Fibroblast of lung (primary cell): ENCODE data around the gene KNTC1.
"Not testable (repeated sequence)": the region's sequence is repeated elsewhere in the genome, so short reads cannot be mapped to it uniquely, and the experiment has no call there.

Experiments used
- EZH2 ChIP-seq: IDR thresholded peaks from 2 replicates; pipeline ENCODE4 v1.5.1; 2012; ENCODE audit warnings: low read length, control low read depth, mild to moderate bottlenecking; ENCODE audit errors: missing control alignments
- TF ChIP-seq, protein P1 (sequence below), 2 donors: IDR thresholded peaks in 1 of 2; conservative IDR thresholded peaks in 1 of 2; 1 replicate in 1 of 2; 2 replicates in 1 of 2; pipeline ENCODE4 v1.5.1; 2011 to 2012; ENCODE audit warnings: low read length in 2 of 2, control low read depth in 1 of 2, inconsistent platforms in 1 of 2, low read depth in 1 of 2, mild to moderate bottlenecking in 1 of 2

DNA sequence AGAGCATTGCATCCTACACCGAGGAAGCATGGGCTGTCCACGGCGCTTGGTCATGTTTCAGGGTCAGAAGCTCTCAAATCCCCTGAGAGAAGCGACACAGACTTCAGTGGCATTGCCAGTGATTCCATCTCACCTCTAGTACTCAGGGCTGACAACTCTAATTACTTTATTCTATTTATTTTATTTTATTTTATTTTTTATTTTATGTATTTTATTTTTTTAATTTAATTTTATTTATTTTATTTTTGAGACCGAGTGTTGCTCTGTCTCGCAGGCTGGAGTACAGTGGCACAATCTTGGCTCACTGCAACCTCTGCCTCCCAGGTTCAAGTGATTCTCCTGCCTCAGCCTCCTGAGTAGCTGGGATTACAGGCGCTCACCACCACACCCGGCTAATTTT, 126.2 kb downstream of the KNTC1 start:
- TF ChIP-seq, protein P1, sequence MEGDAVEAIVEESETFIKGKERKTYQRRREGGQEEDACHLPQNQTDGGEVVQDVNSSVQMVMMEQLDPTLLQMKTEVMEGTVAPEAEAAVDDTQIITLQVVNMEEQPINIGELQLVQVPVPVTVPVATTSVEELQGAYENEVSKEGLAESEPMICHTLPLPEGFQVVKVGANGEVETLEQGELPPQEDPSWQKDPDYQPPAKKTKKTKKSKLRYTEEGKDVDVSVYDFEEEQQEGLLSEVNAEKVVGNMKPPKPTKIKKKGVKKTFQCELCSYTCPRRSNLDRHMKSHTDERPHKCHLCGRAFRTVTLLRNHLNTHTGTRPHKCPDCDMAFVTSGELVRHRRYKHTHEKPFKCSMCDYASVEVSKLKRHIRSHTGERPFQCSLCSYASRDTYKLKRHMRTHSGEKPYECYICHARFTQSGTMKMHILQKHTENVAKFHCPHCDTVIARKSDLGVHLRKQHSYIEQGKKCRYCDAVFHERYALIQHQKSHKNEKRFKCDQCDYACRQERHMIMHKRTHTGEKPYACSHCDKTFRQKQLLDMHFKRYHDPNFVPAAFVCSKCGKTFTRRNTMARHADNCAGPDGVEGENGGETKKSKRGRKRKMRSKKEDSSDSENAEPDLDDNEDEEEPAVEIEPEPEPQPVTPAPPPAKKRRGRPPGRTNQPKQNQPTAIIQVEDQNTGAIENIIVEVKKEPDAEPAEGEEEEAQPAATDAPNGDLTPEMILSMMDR (conservative IDR thresholded peaks at IDR 0.05 in 1 of 2, IDR thresholded peaks at IDR 0.05 in 1 of 2; ENCODE audit: low read depth in 1 of 2, low read length in 2 of 2) = not testable (repeated sequence)
- not testable (repeated sequence) for TF ChIP-seq EZH2
